OCI-M2 (cell line): ENCODE results near the gene IP6K1.
"Not testable (repeated sequence)": the region's sequence is repeated elsewhere in the genome, so short reads cannot be mapped to it uniquely, and the experiment has no call there.

Experiments used
- DNase-seq: peaks from one replicate; lab custom pipeline; 2025; ENCODE audit not compliant: unreplicated experiment; lab: John Stamatoyannopoulos, UW

The IP6K1 gene

GRCh38 chr3:49690856-49691255 is 95.5 kb downstream of the IP6K1 start:
- DNase-seq: not testable (repeated sequence)

- DNase-seq: not testable (repeated sequence)
These were observed 96.3 kb downstream of the IP6K1 start for GRCh38 chr3:49689908-49690624.

- DNase-seq: no peak
These were observed 97.1 kb downstream of the IP6K1 start, which contains the start of the genes MST1 and RNF123 for GRCh38 chr3:49689046-49689907. Gene MST1, minus strand, starts transcription at chr3:49689474. Its CDS starts 783 bp downstream, at chr3:49688691. Gene RNF123, plus strand, starts transcription at chr3:49689557. Its CDS starts 1,609 bp downstream, at chr3:49691166.

GRCh38 chr3:49688338-49689045 is 97.8 kb downstream of the IP6K1 start:
- DNase-seq: not testable (repeated sequence)

- not testable (repeated sequence) for DNase-seq
These were observed 98.9 kb downstream of the IP6K1 start for GRCh38 chr3:49687424-49687795.

- not testable (repeated sequence) for DNase-seq
These were observed 99.4 kb downstream of the IP6K1 start for GRCh38 chr3:49686769-49687423.

GRCh38 chr3:49686346-49686745 is 100.0 kb downstream of the IP6K1 start:
- DNase-seq: not testable (repeated sequence)

GRCh38 chr3:49685846-49686245 is 100.5 kb downstream of the IP6K1 start:
- not testable (repeated sequence) for DNase-seq

GRCh38 chr3:49685103-49685502 is 101.2 kb downstream of the IP6K1 start:
- DNase-seq: not testable (repeated sequence)

GRCh38 chr3:49684453-49684852 is 101.9 kb downstream of the IP6K1 start:
- not testable (repeated sequence) for DNase-seq

GRCh38 chr3:49683162-49683561 is 103.2 kb downstream of the IP6K1 start:
- no peak for DNase-seq

- no peak for DNase-seq
These were observed 104.8 kb downstream of the IP6K1 start for GRCh38 chr3:49681543-49681942.

- no peak for DNase-seq
These were observed 105.2 kb downstream of the IP6K1 start for GRCh38 chr3:49681232-49681522.

- no peak for DNase-seq
These were observed 105.7 kb downstream of the IP6K1 start for GRCh38 chr3:49680493-49681231.

- DNase-seq: no peak
These were observed 110.4 kb downstream of the IP6K1 start for GRCh38 chr3:49675912-49676311.

- DNase-seq: no peak
These were observed 111.8 kb downstream of the IP6K1 start for GRCh38 chr3:49674497-49674983.
